ENCODE measurements around the gene UPF2.
"Not testable (repeated sequence)": the region's sequence is repeated elsewhere in the genome, so short reads cannot be mapped to it uniquely, and the experiment has no call there.

The UPF2 gene

GRCh38 chr10:12041766-12042408 lies 722 bp downstream of the UPF2 start:
- DNase-seq = peak; percentile 16

- DNase-seq = no peak
Measured at GRCh38 chr10:12036073-12036655, 6.4 kb downstream of the UPF2 start.

- no peak for DNase-seq
Measured at GRCh38 chr10:12031404-12031803, 11.2 kb downstream of the UPF2 start.

- DNase-seq = no peak
Measured at GRCh38 chr10:12027539-12027938, 15.1 kb downstream of the UPF2 start.

GRCh38 chr10:12025591-12025990 lies 17.0 kb downstream of the UPF2 start:
- DNase-seq = no peak

- no peak for DNase-seq
Measured at GRCh38 chr10:12022580-12023257, 19.9 kb downstream of the UPF2 start.

GRCh38 chr10:12020574-12020973 lies 22.0 kb downstream of the UPF2 start:
- DNase-seq = no peak

- no peak for DNase-seq
Measured at GRCh38 chr10:12019283-12019971, 23.2 kb downstream of the UPF2 start.

- no peak for DNase-seq
Measured at GRCh38 chr10:12018438-12019282, 23.9 kb downstream of the UPF2 start.

- no peak for DNase-seq
Measured at GRCh38 chr10:12013926-12014325, 28.7 kb downstream of the UPF2 start.

- not testable (repeated sequence) for DNase-seq
Measured at GRCh38 chr10:12013391-12013790, 29.2 kb downstream of the UPF2 start.

- no peak for DNase-seq
Measured at GRCh38 chr10:12010353-12010752, 32.3 kb downstream of the UPF2 start.

- DNase-seq = not testable (repeated sequence)
Measured at GRCh38 chr10:12008842-12009241, 33.8 kb downstream of the UPF2 start.

GRCh38 chr10:12006671-12007070 lies 35.9 kb downstream of the UPF2 start:
- DNase-seq = no peak

- no peak for DNase-seq
Measured at GRCh38 chr10:11993834-11994468, 48.7 kb downstream of the UPF2 start.

GRCh38 chr10:11988924-11989323 lies 53.7 kb downstream of the UPF2 start:
- no peak for DNase-seq

GRCh38 chr10:11986593-11987216 lies 55.9 kb downstream of the UPF2 start:
- peak; percentile 77 for DNase-seq

GRCh38 chr10:11982253-11982652 lies 60.4 kb downstream of the UPF2 start:
- DNase-seq = no peak

- DNase-seq = no peak
Measured at GRCh38 chr10:11975795-11976194, 66.8 kb downstream of the UPF2 start.

GRCh38 chr10:11972523-11972922 lies 70.1 kb downstream of the UPF2 start:
- DNase-seq = not testable (repeated sequence)

GRCh38 chr10:11962176-11962575 lies 80.4 kb downstream of the UPF2 start:
- no peak for DNase-seq

- DNase-seq = no peak
Measured at GRCh38 chr10:11961771-11962170, 80.8 kb downstream of the UPF2 start.
